K562 (cell line): Measurements from ENCODE around the gene LY6G6F. TPM values are rescaled to one million over a fixed set of nuclear protein-coding genes. Genes with fewer than 3 reads are reported as not detected.

Experiments
- E2F1 ChIP-seq: sonication (generic); formaldehyde crosslinking; IDR thresholded peaks from 2 replicates; pipeline ENCODE4 v1.8.1; 2023; ENCODE audit warnings: mild to moderate bottlenecking, missing genetic modification reagents, moderate library complexity
- EHMT2 ChIP-seq: fragments of 450-650 bp; IDR thresholded peaks from 2 replicates; pipeline ENCODE4 v1.6.1; 2018; ENCODE audit warnings: antibody characterized with exemption
- IFI16 ChIP-seq: fragments of 250-450 bp; sonication (Bioruptor Pico); IDR thresholded peaks from 2 replicates; pipeline ENCODE4 v2.1.2; 2022; ENCODE audit warnings: mild to moderate bottlenecking, inconsistent platforms
- MTA2 ChIP-seq: fragments of 450-650 bp; IDR thresholded peaks from 2 replicates; pipeline ENCODE4 v1.6.1; 2016; ENCODE audit warnings: low read depth
- PHB2 ChIP-seq: fragments of 450-650 bp; IDR thresholded peaks from 2 replicates; pipeline ENCODE4 v1.6.1; 2017; ENCODE audit warnings: low read depth
- PHF20 ChIP-seq: fragments of 450-650 bp; IDR thresholded peaks from 2 replicates; pipeline ENCODE4 v1.6.1; 2018; ENCODE audit not compliant: partially characterized antibody
- PTRF ChIP-seq: fragments of 450-650 bp; IDR thresholded peaks from 2 replicates; pipeline ENCODE4 v1.6.1; 2016; ENCODE audit warnings: mild to moderate bottlenecking, missing genetic modification characterization, missing compliant biosample characterization
- SIRT6 ChIP-seq: IDR thresholded peaks from one replicate; pipeline ENCODE4 v1.6.1; 2012; ENCODE audit warnings: low read depth, mild to moderate bottlenecking, control low read depth, inconsistent platforms, low read length, moderate library complexity
- SLC30A9 ChIP-seq: fragments of 250-450 bp; sonication (Bioruptor Pico); IDR thresholded peaks from 2 replicates; pipeline ENCODE4 v1.8.0; 2022; ENCODE audit warnings: mild to moderate bottlenecking, moderate library complexity
- SRSF9 ChIP-seq: fragments of 200-400 bp; formaldehyde crosslinking; IDR thresholded peaks from 2 replicates; pipeline ENCODE4 v1.6.1; 2017; ENCODE audit warnings: low read depth, low read length, borderline replicate concordance
- TAF7 ChIP-seq: fragments of 450-650 bp; IDR thresholded peaks from 2 replicates; pipeline ENCODE4 v1.6.1; 2016; ENCODE audit warnings: missing genetic modification characterization, missing compliant biosample characterization
- TCF7L2 ChIP-seq: fragments of 150-350 bp; IDR thresholded peaks from 2 replicates; pipeline ENCODE4 v1.6.1; 2016; ENCODE audit warnings: low read depth, mild to moderate bottlenecking, low read length, moderate library complexity
- TEAD1 ChIP-seq, 2 experiments: fragments of 450-650 bp in 1 of 2; sonication (generic) in 1 of 2; formaldehyde crosslinking; IDR thresholded peaks; 2 replicates each; pipeline versions ENCODE4 v1.4.0 to v1.8.0; 2020 to 2022; ENCODE audit warnings: mild to moderate bottlenecking in 2 of 2, missing genetic modification reagents in 1 of 2
- ZBTB2 ChIP-seq: fragments of 450-650 bp; IDR thresholded peaks from 2 replicates; pipeline ENCODE4 v1.6.1; 2016; ENCODE audit warnings: antibody characterized with exemption
- ZNF655 ChIP-seq: fragments of 250-450 bp; sonication (Bioruptor Pico); IDR thresholded peaks from 2 replicates; pipeline ENCODE4 v1.5.0; 2021
- polyA plus RNA-seq, 8 experiments: library from polyadenylated mRNA; depleted of rRNA in 4 of 8; stranded (reverse) in 5 of 8; unstranded in 3 of 8; fragments of >200 nt; fragmentation: Nextera tagmentation in 2 of 8; fragmentation: Illumina TruSeq in 1 of 8; extraction: Ambion mirVana in 2 of 8; extraction: Trizol in 1 of 8; gene quantifications; 2 replicates each; pipeline versions ENCODE4 v1.2.1 to v1.2.3, GENCODE V29; 2011 to 2014; ENCODE audit warnings: inconsistent platforms in 1 of 8, missing spikeins in 1 of 8
- total RNA-seq, 7 experiments: library from RNA; depleted of rRNA in 6 of 7; stranded (reverse); fragments of >200 nt in 6 of 7; fragmentation: Illumina TruSeq in 2 of 7; extraction: Trizol in 2 of 7; gene quantifications; 2 replicates each; pipeline versions ENCODE4 v1.2.1 to v1.2.3, GENCODE V29; 2011 to 2021; ENCODE audit warnings: low replicate concordance in 1 of 7
- TF ChIP-seq, protein P1 (sequence below): fragments of 450-650 bp; conservative IDR thresholded peaks from 2 replicates; pipeline ENCODE4 v1.6.1; 2016; ENCODE audit warnings: missing genetic modification characterization, low read depth, mild to moderate bottlenecking, control low read depth, missing compliant biosample characterization
- TF ChIP-seq, protein P2 (sequence below), 2 experiments: IDR thresholded peaks; 2 replicates each; pipeline ENCODE4 v1.6.1; 2012; ENCODE audit warnings: improper control_type of control experiment in 2 of 2, low read depth in 2 of 2, low read length in 2 of 2, borderline replicate concordance in 1 of 2

Gene LY6G6F
- total and polyA plus RNA-seq, 9 of the 15 experiments (the other 6 are each of a cell fraction or from before 2014, with no cell fraction given) = 0.14 to 0.50 (median 0.28) TPM; not detected in 2

- TF ChIP-seq PHB2 (no peak; the same call in 1 of the 2 replicates), EHMT2 (peak; percentile 58; the same call in 1 of the 2 replicates), SRSF9 (no peak), E2F1 (CRISPR knock-in tag) (peak; percentile 3; the same call in 1 of the 2 replicates), TAF7 (no peak; the same call in 1 of the 2 replicates), SLC30A9 (CRISPR knock-in tag) (no peak), TEAD1 (CRISPR knock-in tag; IDR thresholded peaks at IDR 0.05) (peak; percentile 19 to 64; a peak in 2 of 4 replicates), MTA2 (no peak; the same call in 1 of the 2 replicates), TCF7L2 (peak; percentile 95), ZNF655 (CRISPR knock-in tag) (no peak), PHF20 (peak; percentile 31), SIRT6 (peak; percentile 66), PTRF (tag) (no peak), ZBTB2 (peak; percentile 57; the same call in 1 of the 2 replicates), IFI16 (CRISPR knock-in tag) (no peak)
- TF ChIP-seq, protein P1, sequence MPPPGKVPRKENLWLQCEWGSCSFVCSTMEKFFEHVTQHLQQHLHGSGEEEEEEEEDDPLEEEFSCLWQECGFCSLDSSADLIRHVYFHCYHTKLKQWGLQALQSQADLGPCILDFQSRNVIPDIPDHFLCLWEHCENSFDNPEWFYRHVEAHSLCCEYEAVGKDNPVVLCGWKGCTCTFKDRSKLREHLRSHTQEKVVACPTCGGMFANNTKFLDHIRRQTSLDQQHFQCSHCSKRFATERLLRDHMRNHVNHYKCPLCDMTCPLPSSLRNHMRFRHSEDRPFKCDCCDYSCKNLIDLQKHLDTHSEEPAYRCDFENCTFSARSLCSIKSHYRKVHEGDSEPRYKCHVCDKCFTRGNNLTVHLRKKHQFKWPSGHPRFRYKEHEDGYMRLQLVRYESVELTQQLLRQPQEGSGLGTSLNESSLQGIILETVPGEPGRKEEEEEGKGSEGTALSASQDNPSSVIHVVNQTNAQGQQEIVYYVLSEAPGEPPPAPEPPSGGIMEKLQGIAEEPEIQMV (tag) = no peak
- TF ChIP-seq, protein P2, sequence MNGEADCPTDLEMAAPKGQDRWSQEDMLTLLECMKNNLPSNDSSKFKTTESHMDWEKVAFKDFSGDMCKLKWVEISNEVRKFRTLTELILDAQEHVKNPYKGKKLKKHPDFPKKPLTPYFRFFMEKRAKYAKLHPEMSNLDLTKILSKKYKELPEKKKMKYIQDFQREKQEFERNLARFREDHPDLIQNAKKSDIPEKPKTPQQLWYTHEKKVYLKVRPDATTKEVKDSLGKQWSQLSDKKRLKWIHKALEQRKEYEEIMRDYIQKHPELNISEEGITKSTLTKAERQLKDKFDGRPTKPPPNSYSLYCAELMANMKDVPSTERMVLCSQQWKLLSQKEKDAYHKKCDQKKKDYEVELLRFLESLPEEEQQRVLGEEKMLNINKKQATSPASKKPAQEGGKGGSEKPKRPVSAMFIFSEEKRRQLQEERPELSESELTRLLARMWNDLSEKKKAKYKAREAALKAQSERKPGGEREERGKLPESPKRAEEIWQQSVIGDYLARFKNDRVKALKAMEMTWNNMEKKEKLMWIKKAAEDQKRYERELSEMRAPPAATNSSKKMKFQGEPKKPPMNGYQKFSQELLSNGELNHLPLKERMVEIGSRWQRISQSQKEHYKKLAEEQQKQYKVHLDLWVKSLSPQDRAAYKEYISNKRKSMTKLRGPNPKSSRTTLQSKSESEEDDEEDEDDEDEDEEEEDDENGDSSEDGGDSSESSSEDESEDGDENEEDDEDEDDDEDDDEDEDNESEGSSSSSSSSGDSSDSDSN (IDR thresholded peaks at IDR 0.05; ENCODE audit: borderline replicate concordance in 1 of 2, low read depth in 2 of 2, low read length in 2 of 2) = peak; percentile 88 to 89; a peak in 3 of 4 replicates
These were observed 3.6 kb upstream of the LY6G6F start, which contains the start of gene ABHD16A (continued) for GRCh38 chr6:31702819-31703716.
